Esophagus squamous epithelium (tissue), 5 donors: ENCODE measurements around the gene VRK1. TPM values are rescaled to one million over a fixed set of nuclear protein-coding genes. Genes with fewer than 3 reads are reported as not detected.

Experiments used
- DNase-seq: peaks from one replicate; lab custom pipeline; 2025; lab: John Stamatoyannopoulos, UW
- H3K27ac ChIP-seq, 4 donors: fragments of 200-600 bp; sonication (generic); one replicate each; pipeline ENCODE4 v1.5.1; 2016 to 2019; ENCODE audit warnings: mild to moderate bottlenecking in 1 of 4
- H3K27me3 ChIP-seq, 4 donors: fragments of 200-600 bp; sonication (generic); 1 replicate in 3 of 4; 2 replicates in 1 of 4; pipeline versions ENCODE4 v1.5.1 to v1.6.0; 2017 to 2021; ENCODE audit warnings: antibody characterized with exemption in 1 of 4
- H3K36me3 ChIP-seq, 3 donors: fragments of 200-600 bp; sonication (generic); one replicate each; pipeline ENCODE4 v1.5.1; 2016 to 2019
- H3K4me1 ChIP-seq, 3 donors: fragments of 200-600 bp; sonication (generic); one replicate each; pipeline ENCODE4 v1.5.1; 2017 to 2019
- H3K4me3 ChIP-seq, 4 donors: fragments of 200-600 bp; sonication (generic); 1 replicate in 3 of 4; 2 replicates in 1 of 4; pipeline ENCODE4 v1.5.1; 2016 to 2019; ENCODE audit warnings: mild to moderate bottlenecking in 2 of 4, moderate library complexity in 1 of 4
- H3K9me3 ChIP-seq, 3 donors: fragments of 200-600 bp; sonication (generic); one replicate each; pipeline ENCODE4 v1.5.1; 2016 to 2019
- CTCF ChIP-seq, 6 experiments: fragments of 450-650 bp in 4 of 6; fragments of 200-600 bp in 2 of 6; sonication (generic) in 2 of 6; IDR thresholded peaks; one replicate each; pipeline ENCODE4 v1.5.1; 2016 to 2019; ENCODE audit warnings: antibody characterized with exemption in 6 of 6, mild to moderate bottlenecking in 4 of 6, moderate library complexity in 4 of 6
- POLR2A ChIP-seq, 4 donors: fragments of 450-650 bp; IDR thresholded peaks; one replicate each; pipeline ENCODE4 v1.6.1; 2017; ENCODE audit warnings: antibody characterized with exemption in 4 of 4, mild to moderate bottlenecking in 4 of 4, moderate library complexity in 3 of 4
- WGBS, 2 donors: methylation state at CpG; one replicate each; pipeline ENCODE4 v1.1.5; 2018; 5-methylcytosine and 5-hydroxymethylcytosine counted together
- intact Hi-C: fragments of 100-400 bp; cut with DNase I; formaldehyde crosslinking; loops from one replicate; pipeline ENCODE4 v1.15.0; 2022
- total RNA-seq, 4 donors: library from RNA; depleted of rRNA; stranded (reverse); fragments of >200 nt; gene quantifications; one replicate each; pipeline ENCODE4 v1.1.0, GENCODE V29; 2016
- donor health status: DM: yes; HTN: yes; CAD: no.

VRK1 gene
- total RNA-seq, 4 donors from 2014 or later, result 14.4 to 32.6 (median 25.3) TPM

- no peak overlapping the region for H3K4me3 ChIP-seq
- 43% methylated on average over 3 of the region's 3 CpGs for WGBS, 2 donors
- DNase-seq, result no peak
- TF ChIP-seq POLR2A (IDR thresholded peaks at IDR 0.05) (no peak), CTCF (IDR thresholded peaks at IDR 0.05) (no peak)
- H3K36me3 ChIP-seq, result no peaks in the 10 kb centered on the region
- no peaks in the 10 kb centered on the region for H3K4me1 ChIP-seq
- no peaks in the 10 kb centered on the region for H3K9me3 ChIP-seq
- intact Hi-C loops, result no loop called here
- peaks cover 0 to 18% (median 0%) of the 10 kb centered on the region in 4 donors for H3K27me3 ChIP-seq
- H3K27ac ChIP-seq, result no peak overlapping the region
Measured at GRCh38 chr14:96790186-96790585, 7.0 kb upstream of the VRK1 start.

- no peak for DNase-seq
- Histone ChIP-seq H3K36me3 (no peaks in the 10 kb centered on the region), H3K9me3 (no peaks in the 10 kb centered on the region), H3K4me1 (no peaks in the 10 kb centered on the region), H3K27me3 (peaks cover 0 to 18% (median 0%) of the 10 kb centered on the region in 4 donors), H3K4me3 (no peak overlapping the region), H3K27ac (no peak overlapping the region)
- 71 to 82% methylated on average over 1 of the region's 1 CpG for WGBS, 2 donors
- intact Hi-C loops, result no loop called here
- TF ChIP-seq CTCF (IDR thresholded peaks at IDR 0.05) (no peak), POLR2A (IDR thresholded peaks at IDR 0.05) (no peak)
Measured at GRCh38 chr14:96790706-96791105, 6.5 kb upstream of the VRK1 start.

GRCh38 chr14:96792003-96792402 lies 5.2 kb upstream of the VRK1 start:
- H3K4me1 ChIP-seq, result peaks cover 0 to 4% (median 0%) of the 10 kb centered on the region in 3 donors
- H3K9me3 ChIP-seq, result no peaks in the 10 kb centered on the region
- H3K4me3 ChIP-seq, result no peak overlapping the region
- 76 to 86% methylated on average over 5 of the region's 5 CpGs for WGBS, 2 donors
- no peak for TF ChIP-seq CTCF (IDR thresholded peaks at IDR 0.05)
- TF ChIP-seq POLR2A (IDR thresholded peaks at IDR 0.05), result no peak
- peaks cover 0 to 6% (median 0%) of the 10 kb centered on the region in 4 donors for H3K27me3 ChIP-seq
- no peaks in the 10 kb centered on the region for H3K36me3 ChIP-seq
- DNase-seq, result no peak
- H3K27ac ChIP-seq, result no peak overlapping the region
- intact Hi-C loops, result no loop called here

GRCh38 chr14:96792591-96792990 lies 4.6 kb upstream of the VRK1 start:
- Histone ChIP-seq H3K4me1 (peaks cover 0 to 5% (median 2%) of the 10 kb centered on the region in 3 donors), H3K27me3 (peaks cover 0 to 6% (median 0%) of the 10 kb centered on the region in 4 donors), H3K4me3 (no peak overlapping the region), H3K27ac (no peak overlapping the region), H3K9me3 (no peaks in the 10 kb centered on the region), H3K36me3 (no peaks in the 10 kb centered on the region)
- 53% methylated on average over 7 of the region's 7 CpGs for WGBS, 2 donors
- DNase-seq, result no peak
- TF ChIP-seq CTCF (IDR thresholded peaks at IDR 0.05) (no peak), POLR2A (IDR thresholded peaks at IDR 0.05) (no peak)
- intact Hi-C loops, result no loop called here

- Histone ChIP-seq H3K36me3 (no peaks in the 10 kb centered on the region), H3K9me3 (no peaks in the 10 kb centered on the region), H3K27ac (no peak overlapping the region), H3K4me1 (peaks cover 9 to 15% (median 11%) of the 10 kb centered on the region in 3 donors), H3K4me3 (no peak overlapping the region), H3K27me3 (peaks cover 0 to 6% (median 0%) of the 10 kb centered on the region in 4 donors)
- intact Hi-C loops, result no loop called here
- TF ChIP-seq POLR2A (IDR thresholded peaks at IDR 0.05) (no peak), CTCF (IDR thresholded peaks at IDR 0.05) (no peak)
- DNase-seq, result no peak
- WGBS, 2 donors, result 29 to 39% methylated on average over 5 to 6 of the region's 6 CpGs
Measured at GRCh38 chr14:96793547-96793946, 3.6 kb upstream of the VRK1 start.
